ENCODE measurements around the gene RPL14.

Gene RPL14

DNA sequence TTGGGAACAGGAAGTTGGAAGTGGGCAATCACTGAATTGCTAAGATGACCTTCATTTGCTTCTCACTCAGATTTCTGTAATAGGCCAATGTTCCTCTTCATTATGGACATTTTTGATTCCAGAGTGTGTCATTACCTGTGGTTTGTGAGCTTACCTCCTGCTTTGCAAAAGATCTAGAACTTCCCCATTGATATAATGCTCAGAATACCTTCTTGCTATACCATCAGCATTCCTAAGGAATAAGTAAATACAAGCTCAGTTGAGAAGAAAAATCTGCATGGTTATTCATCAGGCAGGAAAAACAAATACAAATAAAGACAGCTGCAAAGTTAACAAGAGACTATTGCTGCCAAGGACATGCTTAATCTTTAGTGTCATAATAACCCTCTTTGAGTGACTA is 5.6 kb upstream of the RPL14 start:
- TF ChIP-seq, protein P1, sequence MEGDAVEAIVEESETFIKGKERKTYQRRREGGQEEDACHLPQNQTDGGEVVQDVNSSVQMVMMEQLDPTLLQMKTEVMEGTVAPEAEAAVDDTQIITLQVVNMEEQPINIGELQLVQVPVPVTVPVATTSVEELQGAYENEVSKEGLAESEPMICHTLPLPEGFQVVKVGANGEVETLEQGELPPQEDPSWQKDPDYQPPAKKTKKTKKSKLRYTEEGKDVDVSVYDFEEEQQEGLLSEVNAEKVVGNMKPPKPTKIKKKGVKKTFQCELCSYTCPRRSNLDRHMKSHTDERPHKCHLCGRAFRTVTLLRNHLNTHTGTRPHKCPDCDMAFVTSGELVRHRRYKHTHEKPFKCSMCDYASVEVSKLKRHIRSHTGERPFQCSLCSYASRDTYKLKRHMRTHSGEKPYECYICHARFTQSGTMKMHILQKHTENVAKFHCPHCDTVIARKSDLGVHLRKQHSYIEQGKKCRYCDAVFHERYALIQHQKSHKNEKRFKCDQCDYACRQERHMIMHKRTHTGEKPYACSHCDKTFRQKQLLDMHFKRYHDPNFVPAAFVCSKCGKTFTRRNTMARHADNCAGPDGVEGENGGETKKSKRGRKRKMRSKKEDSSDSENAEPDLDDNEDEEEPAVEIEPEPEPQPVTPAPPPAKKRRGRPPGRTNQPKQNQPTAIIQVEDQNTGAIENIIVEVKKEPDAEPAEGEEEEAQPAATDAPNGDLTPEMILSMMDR (IDR thresholded peaks at IDR 0.05), result no peak
- Histone ChIP-seq H3K36me3 (peaks cover 0 to 2% (median 1%) of the 10 kb centered on the region in 3 donors), H3K27ac (peak overlapping the region in 1 of 2 donors; percentile 95), H3K4me1 (peaks cover 0 to 22% (median 14%) of the 10 kb centered on the region in 4 donors), H3K4me3 (no peak overlapping the region), H3K27me3 (no peaks in the 10 kb centered on the region), H3K9me3 (no peaks in the 10 kb centered on the region)
- intact Hi-C loops (cut with DNase I; ENCODE audit: low total_unique reads), result no loop called here
- DNase-seq, result no peak

DNA sequence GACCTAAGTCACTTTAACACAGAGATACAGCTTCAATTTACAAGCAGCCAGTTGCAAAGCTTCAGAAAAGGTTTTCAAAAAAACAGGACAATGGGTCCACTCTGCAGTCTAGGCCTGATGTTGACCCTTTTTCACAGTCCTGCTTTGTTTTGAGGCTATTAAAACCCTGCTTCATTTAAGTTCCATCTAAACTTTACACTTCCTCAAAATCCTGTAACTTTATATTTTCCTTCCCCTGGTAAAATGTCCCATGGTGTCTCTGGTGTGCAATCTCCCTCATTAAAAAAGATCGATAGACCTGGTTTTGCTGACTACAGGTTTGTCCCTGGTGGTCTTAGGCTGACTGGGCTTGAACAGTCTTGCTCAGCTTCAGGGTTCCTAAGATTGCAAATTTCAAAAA is 5.1 kb upstream of the RPL14 start:
- intact Hi-C loops (cut with DNase I; ENCODE audit: low total_unique reads), result no loop called here
- TF ChIP-seq, protein P1 (IDR thresholded peaks at IDR 0.05), result no peak

DNA sequence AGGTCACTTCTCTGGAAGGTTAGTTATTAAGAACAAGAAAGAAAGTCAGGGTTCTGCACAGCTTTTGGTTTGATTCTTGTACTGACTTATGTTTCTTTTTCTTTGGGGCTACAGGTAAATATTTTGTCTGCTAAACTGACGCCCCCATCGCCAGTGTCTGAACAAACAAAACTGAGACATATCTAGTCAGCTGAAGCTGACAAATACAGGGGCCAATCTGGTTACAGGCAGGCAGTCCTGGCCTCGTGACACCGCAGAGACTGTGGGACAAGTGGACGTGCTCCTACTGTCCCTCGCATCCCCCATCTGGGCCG is 4.6 kb upstream of the RPL14 start:
- H3K36me3 ChIP-seq, result no peaks in the 10 kb centered on the region
- intact Hi-C loops (cut with DNase I; ENCODE audit: low total_unique reads), result no loop called here
- DNase-seq, result no peak
- peaks cover 0 to 23% (median 15%) of the 10 kb centered on the region in 4 donors for H3K4me1 ChIP-seq
- peak overlapping the region; percentile 74 to 80 for H3K4me3 ChIP-seq
- TF ChIP-seq, protein P1 (IDR thresholded peaks at IDR 0.05), result no peak
- no peaks in the 10 kb centered on the region for H3K9me3 ChIP-seq
- no peaks in the 10 kb centered on the region for H3K27me3 ChIP-seq
- peak overlapping the region; percentile 92 to 95 for H3K27ac ChIP-seq

More for the DNA sequence above, 5.1 kb upstream of the RPL14 start:
- H3K27ac ChIP-seq, result peak overlapping the region; percentile 92 to 95
- H3K4me1 ChIP-seq, result peaks cover 0 to 23% (median 15%) of the 10 kb centered on the region in 4 donors
- H3K9me3 ChIP-seq, result no peaks in the 10 kb centered on the region
- peak overlapping the region in 1 of 2 donors; percentile 80 for H3K4me3 ChIP-seq
- H3K36me3 ChIP-seq, result no peaks in the 10 kb centered on the region
- DNase-seq, result no peak
- H3K27me3 ChIP-seq, result no peaks in the 10 kb centered on the region

DNA sequence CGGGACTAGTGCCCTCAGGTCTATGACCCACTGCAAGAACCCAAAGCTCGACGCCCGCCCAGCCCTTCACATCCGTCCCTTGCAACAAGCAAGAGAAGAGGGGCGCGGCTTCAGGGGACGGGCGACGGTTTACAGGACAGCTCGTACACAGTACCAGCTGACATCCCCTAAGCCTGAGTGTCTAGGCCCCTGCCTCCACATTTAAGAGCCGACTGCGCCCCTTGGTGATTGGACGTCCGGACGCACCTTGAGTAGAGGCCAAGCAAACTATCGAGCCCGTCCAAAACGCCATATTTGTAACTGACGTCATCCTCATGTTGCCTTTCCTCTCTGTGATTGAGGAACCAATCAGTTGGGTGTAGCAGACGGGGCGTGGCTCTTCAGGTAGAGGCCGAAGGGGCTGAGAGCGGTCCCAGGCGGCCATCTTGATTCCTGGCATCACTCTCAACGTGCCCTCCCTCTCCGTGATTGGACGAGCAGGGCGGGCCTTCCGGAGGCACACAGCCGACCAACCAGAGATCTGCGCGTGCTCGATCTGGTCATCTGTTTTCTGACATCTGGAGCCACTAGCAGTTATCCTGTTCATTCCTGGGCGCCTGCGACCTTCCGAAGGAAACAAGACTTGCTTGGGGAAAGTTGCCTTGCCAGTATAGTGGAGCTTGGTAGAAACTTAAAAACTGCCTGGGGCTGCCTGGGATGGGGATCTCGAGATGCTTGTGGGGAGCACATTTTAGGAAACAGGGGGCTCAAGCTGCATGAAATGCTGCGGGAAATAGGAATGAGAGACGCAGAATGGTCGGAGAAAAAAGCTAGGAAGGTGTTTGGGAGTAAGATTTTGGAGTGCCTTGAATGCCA is 4.0 kb upstream of the RPL14 start:
- peaks cover 0 to 1% (median 0%) of the 10 kb centered on the region in 3 donors for H3K36me3 ChIP-seq
- H3K27me3 ChIP-seq, result no peaks in the 10 kb centered on the region
- H3K9me3 ChIP-seq, result no peaks in the 10 kb centered on the region
- TF ChIP-seq, protein P1 (IDR thresholded peaks at IDR 0.05), result no peak
- H3K27ac ChIP-seq, result peak overlapping the region; percentile 92 to 95
- peak overlapping the region; percentile 74 to 80 for H3K4me3 ChIP-seq
- peaks cover 0 to 28% (median 20%) of the 10 kb centered on the region in 4 donors for H3K4me1 ChIP-seq
- DNase-seq, result peak; percentile 99
- intact Hi-C loops (cut with DNase I; ENCODE audit: low total_unique reads), result no loop called here

DNA sequence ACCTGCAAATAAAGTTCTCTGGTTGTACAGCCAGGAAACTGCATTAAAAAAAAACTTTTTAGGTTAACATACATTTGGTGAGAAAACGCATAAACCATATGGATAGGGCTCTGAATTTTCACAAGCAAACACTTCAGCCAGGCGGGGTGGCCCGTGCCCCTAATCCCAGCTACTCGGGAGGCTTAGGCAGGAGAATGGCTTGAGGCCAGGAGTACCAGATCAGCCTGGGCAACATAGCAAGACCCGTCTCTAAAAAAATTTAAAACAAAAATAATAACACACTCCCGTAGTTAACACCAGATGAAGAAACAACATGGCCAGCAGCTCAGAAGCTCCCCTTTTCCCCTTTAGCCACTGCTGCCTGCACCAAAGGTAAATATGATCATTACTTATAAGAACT is 3.2 kb upstream of the RPL14 start:
- Histone ChIP-seq H3K27ac (peak overlapping the region; percentile 92 to 95), H3K4me1 (peaks cover 0 to 36% (median 28%) of the 10 kb centered on the region in 4 donors), H3K27me3 (no peaks in the 10 kb centered on the region), H3K4me3 (peak overlapping the region; percentile 74 to 80), H3K36me3 (peaks cover 6 to 9% (median 6%) of the 10 kb centered on the region in 3 donors), H3K9me3 (no peaks in the 10 kb centered on the region)
- intact Hi-C loops (cut with DNase I; ENCODE audit: low total_unique reads), result no loop called here
- TF ChIP-seq, protein P1 (IDR thresholded peaks at IDR 0.05), result no peak
- no peak for DNase-seq
